Measurements from ENCODE around the gene MOBP. TPM values are rescaled to one million over a fixed set of nuclear protein-coding genes. Genes with fewer than 3 reads are reported as not detected.

MOBP gene
- total RNA-seq, 1 donor from 2014 or later, result not detected

- H3K4me1 ChIP-seq, result no peaks in the 10 kb centered on the region
- no peak overlapping the region for H3K27ac ChIP-seq
- H3K9me3 ChIP-seq, result no peaks in the 10 kb centered on the region
- no peak overlapping the region for H3K4me3 ChIP-seq
- no peak for DNase-seq (ENCODE audit: low spot score in 2 of 2)
- no peak for TF ChIP-seq CTCF (IDR thresholded peaks at IDR 0.05)
- no peaks in the 10 kb centered on the region for H3K27me3 ChIP-seq
- H3K36me3 ChIP-seq, result no peaks in the 10 kb centered on the region
- intact Hi-C loops (cut with DNase I), result no loop called here
Observed at GRCh38 chr3:39491733-39492350, 24.4 kb downstream of the MOBP start.

GRCh38 chr3:39494781-39495180 lies 27.3 kb downstream of the MOBP start:
- Histone ChIP-seq H3K4me1 (no peaks in the 10 kb centered on the region), H3K9me3 (no peaks in the 10 kb centered on the region), H3K36me3 (no peaks in the 10 kb centered on the region), H3K4me3 (no peak overlapping the region), H3K27ac (no peak overlapping the region), H3K27me3 (no peaks in the 10 kb centered on the region)
- no peak for TF ChIP-seq CTCF (IDR thresholded peaks at IDR 0.05)
- intact Hi-C loops (cut with DNase I), result no loop called here
- no peak for DNase-seq (ENCODE audit: low spot score in 2 of 2)

- intact Hi-C loops (cut with DNase I), result no loop called here
- Histone ChIP-seq H3K4me1 (no peaks in the 10 kb centered on the region), H3K27ac (no peak overlapping the region), H3K9me3 (no peaks in the 10 kb centered on the region), H3K4me3 (no peak overlapping the region), H3K36me3 (no peaks in the 10 kb centered on the region), H3K27me3 (no peaks in the 10 kb centered on the region)
- no peak for DNase-seq (ENCODE audit: low spot score in 2 of 2)
- no peak for TF ChIP-seq CTCF (IDR thresholded peaks at IDR 0.05)
Observed at GRCh38 chr3:39497753-39498152, 30.3 kb downstream of the MOBP start.

GRCh38 chr3:39499651-39500273 lies 32.3 kb downstream of the MOBP start:
- no peaks in the 10 kb centered on the region for H3K9me3 ChIP-seq
- no peaks in the 10 kb centered on the region for H3K4me1 ChIP-seq
- no peaks in the 10 kb centered on the region for H3K36me3 ChIP-seq
- no peak for DNase-seq (ENCODE audit: low spot score in 2 of 2)
- no peak overlapping the region for H3K4me3 ChIP-seq
- no peak for TF ChIP-seq CTCF (IDR thresholded peaks at IDR 0.05)
- H3K27me3 ChIP-seq, result no peaks in the 10 kb centered on the region
- no peak overlapping the region for H3K27ac ChIP-seq
- intact Hi-C loops (cut with DNase I), result no loop called here

GRCh38 chr3:39501059-39501458 lies 33.6 kb downstream of the MOBP start:
- no peak overlapping the region for H3K27ac ChIP-seq
- DNase-seq (ENCODE audit: low spot score in 2 of 2), result no peak
- H3K36me3 ChIP-seq, result no peaks in the 10 kb centered on the region
- no peaks in the 10 kb centered on the region for H3K27me3 ChIP-seq
- H3K4me1 ChIP-seq, result no peaks in the 10 kb centered on the region
- intact Hi-C loops (cut with DNase I), result no loop called here
- TF ChIP-seq CTCF (IDR thresholded peaks at IDR 0.05), result no peak
- H3K9me3 ChIP-seq, result no peaks in the 10 kb centered on the region
- no peak overlapping the region for H3K4me3 ChIP-seq

All from ascending aorta (tissue), 2 donors.